Testis (tissue), 3 donors: ENCODE measurements around the gene VWA2. TPM values are rescaled to one million over a fixed set of nuclear protein-coding genes. Genes with fewer than 3 reads are reported as not detected.

Experiments used
- DNase-seq: peaks from one replicate; pipeline ENCODE4 v3.0.0-alpha.2; 2019
- H3K27ac ChIP-seq, 2 donors: fragments of 200-600 bp; sonication (generic); one replicate each; pipeline ENCODE4 v1.5.1; 2019
- H3K27me3 ChIP-seq: fragments of 200-600 bp; sonication (generic); one replicate; pipeline ENCODE4 v1.5.1; 2019
- H3K36me3 ChIP-seq: fragments of 200-600 bp; sonication (generic); one replicate; pipeline ENCODE4 v1.5.1; 2017; ENCODE audit warnings: low read depth; ENCODE audit errors: missing control alignments
- H3K4me1 ChIP-seq: fragments of 200-600 bp; sonication (generic); one replicate; pipeline ENCODE4 v1.5.1; 2019
- H3K4me3 ChIP-seq, 2 donors: fragments of 200-600 bp; sonication (generic); one replicate each; pipeline ENCODE4 v1.5.1; 2017 to 2019
- H3K9me3 ChIP-seq: fragments of 200-600 bp; sonication (generic); one replicate; pipeline ENCODE4 v1.5.1; 2017
- POLR2A ChIP-seq: fragments of 450-650 bp; IDR thresholded peaks from one replicate; pipeline ENCODE4 v1.6.1; 2017; ENCODE audit warnings: antibody characterized with exemption, mild to moderate bottlenecking, moderate library complexity
- WGBS, 2 donors: methylation state at CpG; one replicate each; pipeline ENCODE4 v1.1.5; 2018; 5-methylcytosine and 5-hydroxymethylcytosine counted together
- intact Hi-C: fragments of 100-400 bp; cut with DNase I; formaldehyde crosslinking; loops from one replicate; pipeline ENCODE4 v1.15.1; 2023; ENCODE audit warnings: low total_unique reads
- polyA plus RNA-seq: library from polyadenylated mRNA; stranded (reverse); fragments of 350-450 nt; fragmentation: Illumina TruSeq; extraction: RNeasy Lipid Tissue Mini Kit (QIAGEN cat#74804); gene quantifications from one replicate; pipeline ENCODE4 v1.2.3, GENCODE V29; 2014; ENCODE audit warnings: low read depth, low replicate concordance; ENCODE audit not compliant: insufficient read depth
- total RNA-seq, 2 donors: library from RNA; depleted of rRNA; stranded (reverse); fragments of >200 nt; gene quantifications; one replicate each; pipeline ENCODE4 v1.2.3, GENCODE V29; 2016
- TF ChIP-seq, protein P1 (sequence below), 3 experiments: fragments of 450-650 bp in 2 of 3; fragments of 200-600 bp in 1 of 3; sonication (generic) in 1 of 3; IDR thresholded peaks; one replicate each; pipeline ENCODE4 v1.5.1; 2016 to 2019; ENCODE audit warnings: antibody characterized with exemption in 3 of 3, mild to moderate bottlenecking in 2 of 3, moderate library complexity in 1 of 3

The VWA2 gene
- total and polyA plus RNA-seq, 3 donors from 2014 or later: 2.4 to 2.6 (median 2.4) TPM

DNA sequence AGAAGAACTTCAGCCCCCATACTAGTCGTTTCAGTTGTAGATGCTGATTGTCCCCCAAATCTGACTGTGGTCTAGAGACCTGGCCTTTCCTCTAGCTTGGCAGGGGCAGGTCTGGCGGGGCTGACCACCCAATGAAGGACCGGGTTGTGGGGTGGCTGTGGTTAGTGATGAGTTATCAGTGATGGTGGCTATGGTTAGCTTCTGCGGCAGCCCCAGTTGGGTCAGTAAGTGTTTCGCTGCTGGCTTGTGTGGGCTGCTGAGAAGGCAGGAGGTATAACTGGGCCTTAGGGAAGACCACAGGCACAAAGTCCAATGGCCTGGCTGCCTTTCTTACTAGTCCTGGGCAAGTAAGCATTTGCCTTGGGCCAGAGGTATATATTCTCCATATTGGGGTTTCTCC is 21.3 kb downstream of the VWA2 start:
- Histone ChIP-seq H3K4me1 (no peaks in the 10 kb centered on the region), H3K36me3 (no peaks in the 10 kb centered on the region), H3K27me3 (no peaks in the 10 kb centered on the region), H3K4me3 (no peak overlapping the region), H3K27ac (no peak overlapping the region), H3K9me3 (no peaks in the 10 kb centered on the region)
- TF ChIP-seq POLR2A: no peak
- TF ChIP-seq, protein P1, sequence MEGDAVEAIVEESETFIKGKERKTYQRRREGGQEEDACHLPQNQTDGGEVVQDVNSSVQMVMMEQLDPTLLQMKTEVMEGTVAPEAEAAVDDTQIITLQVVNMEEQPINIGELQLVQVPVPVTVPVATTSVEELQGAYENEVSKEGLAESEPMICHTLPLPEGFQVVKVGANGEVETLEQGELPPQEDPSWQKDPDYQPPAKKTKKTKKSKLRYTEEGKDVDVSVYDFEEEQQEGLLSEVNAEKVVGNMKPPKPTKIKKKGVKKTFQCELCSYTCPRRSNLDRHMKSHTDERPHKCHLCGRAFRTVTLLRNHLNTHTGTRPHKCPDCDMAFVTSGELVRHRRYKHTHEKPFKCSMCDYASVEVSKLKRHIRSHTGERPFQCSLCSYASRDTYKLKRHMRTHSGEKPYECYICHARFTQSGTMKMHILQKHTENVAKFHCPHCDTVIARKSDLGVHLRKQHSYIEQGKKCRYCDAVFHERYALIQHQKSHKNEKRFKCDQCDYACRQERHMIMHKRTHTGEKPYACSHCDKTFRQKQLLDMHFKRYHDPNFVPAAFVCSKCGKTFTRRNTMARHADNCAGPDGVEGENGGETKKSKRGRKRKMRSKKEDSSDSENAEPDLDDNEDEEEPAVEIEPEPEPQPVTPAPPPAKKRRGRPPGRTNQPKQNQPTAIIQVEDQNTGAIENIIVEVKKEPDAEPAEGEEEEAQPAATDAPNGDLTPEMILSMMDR (IDR thresholded peaks at IDR 0.05): no peak
- no peak for DNase-seq
- WGBS, 2 donors: 95% methylated on average over 5 of the region's 5 CpGs
- intact Hi-C loops: no loop called here

DNA sequence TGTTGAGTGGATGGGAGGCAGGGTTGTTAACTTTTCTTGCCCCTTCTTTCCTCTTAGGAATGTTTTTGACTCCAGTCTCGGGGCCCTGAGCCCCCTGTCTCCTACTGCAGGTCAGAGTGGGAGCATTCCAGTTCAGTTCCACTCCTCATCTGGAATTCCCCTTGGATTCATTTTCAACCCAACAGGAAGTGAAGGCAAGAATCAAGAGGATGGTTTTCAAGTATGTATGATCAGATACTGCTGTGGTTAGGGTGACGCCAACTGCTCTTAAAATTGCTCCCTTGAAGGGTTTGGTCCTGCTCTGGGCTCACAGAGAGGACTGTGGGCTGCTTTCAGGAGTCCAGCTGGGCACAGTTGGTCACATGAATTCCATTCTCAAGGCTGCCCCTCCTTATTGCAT is 22.0 kb downstream of the VWA2 start:
- Histone ChIP-seq H3K27me3 (no peaks in the 10 kb centered on the region), H3K27ac (no peak overlapping the region), H3K4me1 (no peaks in the 10 kb centered on the region), H3K9me3 (no peaks in the 10 kb centered on the region), H3K4me3 (no peak overlapping the region), H3K36me3 (no peaks in the 10 kb centered on the region)
- no peak for TF ChIP-seq POLR2A
- TF ChIP-seq, protein P1 (IDR thresholded peaks at IDR 0.05): no peak
- intact Hi-C loops: no loop called here
- no peak for DNase-seq
- 83 to 89% methylated on average over 2 of the region's 2 CpGs for WGBS, 2 donors

DNA sequence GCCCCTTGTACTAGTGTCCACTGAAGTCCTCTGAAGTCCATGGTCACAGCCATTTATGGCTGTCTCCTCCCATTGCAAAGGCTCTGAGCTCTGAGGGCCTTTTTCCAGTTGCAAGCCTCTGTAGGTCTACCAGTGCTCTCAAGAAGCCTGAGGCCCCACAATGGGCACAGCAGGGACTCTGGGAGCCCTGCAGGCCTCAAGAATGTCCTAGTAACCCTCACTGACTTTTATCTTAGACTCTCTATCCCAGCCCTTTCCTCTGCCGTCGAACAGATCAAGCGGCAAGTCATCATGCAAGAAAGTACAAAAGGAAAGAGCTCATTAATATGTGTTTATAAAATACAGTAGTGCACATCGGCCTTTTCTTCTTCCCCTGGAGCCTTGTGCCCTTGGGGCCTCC is 23.4 kb downstream of the VWA2 start:
- intact Hi-C loops: no loop called here
- Histone ChIP-seq H3K4me3 (no peak overlapping the region), H3K4me1 (no peaks in the 10 kb centered on the region), H3K36me3 (no peaks in the 10 kb centered on the region), H3K27ac (no peak overlapping the region), H3K9me3 (no peaks in the 10 kb centered on the region), H3K27me3 (no peaks in the 10 kb centered on the region)
- DNase-seq: no peak
- no peak for TF ChIP-seq POLR2A
- TF ChIP-seq, protein P1 (IDR thresholded peaks at IDR 0.05): no peak
- 70 to 86% methylated on average over 4 of the region's 4 CpGs for WGBS, 2 donors

DNA sequence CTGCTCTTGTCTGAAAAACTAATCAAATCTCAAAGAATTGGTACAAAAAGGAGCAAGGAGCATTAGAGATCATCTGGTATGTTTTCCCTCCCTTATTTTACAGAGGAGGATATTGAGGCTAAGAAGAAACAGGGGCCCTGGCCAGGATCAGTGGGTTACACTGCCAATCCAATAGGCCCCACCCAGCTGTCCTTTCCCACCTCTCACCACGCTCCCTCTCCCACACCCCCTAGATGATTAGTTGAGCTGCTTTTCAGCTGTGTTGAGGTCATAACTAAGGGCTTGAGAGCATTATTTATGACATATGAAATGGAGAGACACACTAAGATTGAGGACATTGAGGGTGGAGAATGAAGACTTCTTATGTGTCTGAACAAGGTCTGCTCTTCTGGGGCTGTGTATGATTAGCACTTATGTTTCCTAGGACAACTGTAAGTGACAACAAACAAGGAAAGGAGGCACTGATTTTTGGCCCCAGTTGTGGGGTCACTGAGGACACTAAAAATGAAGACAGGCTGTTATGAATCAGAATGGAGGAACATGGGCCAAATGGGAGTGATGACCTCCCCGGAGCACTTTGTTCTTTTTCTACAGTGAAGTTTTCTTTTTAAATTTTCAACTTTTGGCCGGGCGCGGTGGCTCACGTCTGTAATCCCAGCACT is 26.5 kb downstream of the VWA2 start:
- H3K27ac ChIP-seq: no peak overlapping the region
- H3K4me3 ChIP-seq: no peak overlapping the region
- peak; percentile 21 for DNase-seq
- H3K4me1 ChIP-seq: no peaks in the 10 kb centered on the region
- intact Hi-C loops: no loop called here
- H3K27me3 ChIP-seq: no peaks in the 10 kb centered on the region
- no peaks in the 10 kb centered on the region for H3K36me3 ChIP-seq
- H3K9me3 ChIP-seq: no peaks in the 10 kb centered on the region
- TF ChIP-seq, protein P1 (IDR thresholded peaks at IDR 0.05): no peak
- TF ChIP-seq POLR2A: no peak
- WGBS, 2 donors: 59 to 63% methylated on average over 6 of the region's 6 CpGs

DNA sequence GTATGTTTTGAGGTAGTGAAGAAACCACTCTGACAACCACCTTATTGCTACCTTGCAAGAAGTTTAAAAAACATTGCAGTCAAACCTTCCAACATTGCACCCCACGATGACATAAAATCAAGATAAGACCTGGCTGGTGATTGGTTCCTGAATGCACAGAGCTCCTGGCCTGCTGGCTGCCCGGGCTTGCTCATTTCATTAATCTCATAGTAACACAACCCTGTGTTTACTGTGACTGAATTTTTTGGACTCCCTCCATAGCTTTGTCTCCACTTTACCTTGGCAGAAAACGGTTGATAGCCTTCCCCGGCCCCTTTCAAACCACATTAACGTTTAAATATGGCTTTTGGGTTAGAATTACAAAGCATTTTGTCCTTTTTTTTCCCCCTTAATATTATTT is 27.5 kb downstream of the VWA2 start:
- WGBS, 2 donors: 61 to 63% methylated on average over 5 of the region's 5 CpGs
- H3K27me3 ChIP-seq: no peaks in the 10 kb centered on the region
- no peaks in the 10 kb centered on the region for H3K9me3 ChIP-seq
- TF ChIP-seq, protein P1 (IDR thresholded peaks at IDR 0.05): no peak
- TF ChIP-seq POLR2A: no peak
- H3K27ac ChIP-seq: no peak overlapping the region
- no peak overlapping the region for H3K4me3 ChIP-seq
- no peak for DNase-seq
- intact Hi-C loops: no loop called here
- H3K36me3 ChIP-seq: no peaks in the 10 kb centered on the region
- H3K4me1 ChIP-seq: no peaks in the 10 kb centered on the region
